HepG2 (cell line): ENCODE measurements around the gene KLF13. TPM values are rescaled to one million over a fixed set of nuclear protein-coding genes. Genes with fewer than 3 reads are reported as not detected.

Source experiments
- GATA4 ChIP-seq: sonication (generic); IDR thresholded peaks from 2 replicates; pipeline ENCODE4 v1.6.1; 2016; ENCODE audit warnings: antibody characterized with exemption, low read depth, borderline replicate concordance
- KMT2A ChIP-seq: sonication (generic); formaldehyde crosslinking; IDR thresholded peaks from 2 replicates; pipeline ENCODE4 v1.4.0; 2020; ENCODE audit warnings: missing genetic modification reagents
- MYC ChIP-seq: sonication (generic); formaldehyde crosslinking; IDR thresholded peaks from 2 replicates; pipeline ENCODE4 v1.9.0; 2021; ENCODE audit warnings: missing genetic modification reagents, borderline replicate concordance
- RERE ChIP-seq: IDR thresholded peaks from 2 replicates; pipeline ENCODE4 v1.6.1; 2016; ENCODE audit warnings: low read depth, missing genetic modification reagents, missing compliant biosample characterization
- RFXAP ChIP-seq: sonication (generic); formaldehyde crosslinking; IDR thresholded peaks from 2 replicates; pipeline ENCODE4 v1.4.0; 2020; ENCODE audit warnings: missing genetic modification reagents, borderline replicate concordance
- SMARCE1 ChIP-seq: fragments of 450-650 bp; IDR thresholded peaks from 2 replicates; pipeline ENCODE4 v1.6.1; 2017; ENCODE audit warnings: borderline replicate concordance
- TCF12 ChIP-seq, 2 experiments: fragments of 450-650 bp in 1 of 2; sonication (generic) in 1 of 2; formaldehyde crosslinking in 1 of 2; IDR thresholded peaks; 2 replicates each; pipeline versions ENCODE4 v1.6.1 to v1.8.0; 2017 to 2022; ENCODE audit warnings: antibody characterized with exemption in 1 of 2, mild to moderate bottlenecking in 1 of 2, missing genetic modification reagents in 1 of 2, moderate library complexity in 1 of 2
- TFDP1 ChIP-seq: IDR thresholded peaks from 2 replicates; pipeline ENCODE4 v1.6.1; 2016; ENCODE audit warnings: missing compliant biosample characterization, missing genetic modification reagents, borderline replicate concordance
- YEATS4 ChIP-seq: sonication (generic); formaldehyde crosslinking; IDR thresholded peaks from 2 replicates; pipeline ENCODE4 v1.4.0; 2020; ENCODE audit warnings: missing genetic modification reagents, borderline replicate concordance
- polyA plus RNA-seq, 8 experiments: library from polyadenylated mRNA; depleted of rRNA in 3 of 8; stranded (reverse) in 7 of 8; unstranded in 1 of 8; fragments of >200 nt; fragmentation: Illumina TruSeq in 4 of 8; extraction: Trizol in 4 of 8; gene quantifications; 2 replicates each; pipeline versions ENCODE4 v1.2.1 to v1.2.3, GENCODE V29; 2011 to 2016; ENCODE audit warnings: low read depth in 4 of 8, missing spikeins in 1 of 8, mixed read lengths in 1 of 8; ENCODE audit not compliant: insufficient read depth in 1 of 8
- total RNA-seq, 5 experiments: library from RNA; depleted of rRNA; stranded (reverse); fragments of >200 nt; fragmentation: Illumina TruSeq; extraction: Trizol; gene quantifications; 2 replicates each; pipeline ENCODE4 v1.2.3, GENCODE V29; 2016; ENCODE audit warnings: low read depth in 1 of 5
- TF ChIP-seq, protein P1 (sequence below): sonication (generic); formaldehyde crosslinking; IDR thresholded peaks from 2 replicates; pipeline ENCODE4 v1.8.0; 2022; ENCODE audit warnings: missing genetic modification reagents, mild to moderate bottlenecking, borderline replicate concordance
- TF ChIP-seq, protein P2 (sequence below): sonication (generic); formaldehyde crosslinking; IDR thresholded peaks from 2 replicates; pipeline ENCODE4 v1.4.0; 2020; ENCODE audit warnings: mild to moderate bottlenecking, missing genetic modification reagents, borderline replicate concordance
- TF ChIP-seq, protein P3 (sequence below), 2 experiments: sonication (generic) in 1 of 2; formaldehyde crosslinking in 1 of 2; IDR thresholded peaks; 2 replicates each; pipeline versions ENCODE4 v1.4.0 to v1.6.1; 2018 to 2020; ENCODE audit warnings: missing genetic modification reagents in 2 of 2, borderline replicate concordance in 1 of 2, low read depth in 1 of 2, mild to moderate bottlenecking in 1 of 2, missing biosample characterization in 1 of 2
- TF ChIP-seq, protein P4 (sequence below), 2 experiments: fragments of 450-650 bp in 1 of 2; sonication (generic) in 1 of 2; formaldehyde crosslinking; IDR thresholded peaks; 2 replicates each; pipeline versions ENCODE4 v1.5.0 to v1.8.0; 2020 to 2022; ENCODE audit warnings: mild to moderate bottlenecking in 1 of 2, missing genetic modification reagents in 1 of 2

KLF13 gene
- total and polyA plus RNA-seq, 2 of the 13 experiments (the other 11 are each of a cell fraction or from before 2014, with no cell fraction given), result 16.8 to 25.1 TPM

DNA sequence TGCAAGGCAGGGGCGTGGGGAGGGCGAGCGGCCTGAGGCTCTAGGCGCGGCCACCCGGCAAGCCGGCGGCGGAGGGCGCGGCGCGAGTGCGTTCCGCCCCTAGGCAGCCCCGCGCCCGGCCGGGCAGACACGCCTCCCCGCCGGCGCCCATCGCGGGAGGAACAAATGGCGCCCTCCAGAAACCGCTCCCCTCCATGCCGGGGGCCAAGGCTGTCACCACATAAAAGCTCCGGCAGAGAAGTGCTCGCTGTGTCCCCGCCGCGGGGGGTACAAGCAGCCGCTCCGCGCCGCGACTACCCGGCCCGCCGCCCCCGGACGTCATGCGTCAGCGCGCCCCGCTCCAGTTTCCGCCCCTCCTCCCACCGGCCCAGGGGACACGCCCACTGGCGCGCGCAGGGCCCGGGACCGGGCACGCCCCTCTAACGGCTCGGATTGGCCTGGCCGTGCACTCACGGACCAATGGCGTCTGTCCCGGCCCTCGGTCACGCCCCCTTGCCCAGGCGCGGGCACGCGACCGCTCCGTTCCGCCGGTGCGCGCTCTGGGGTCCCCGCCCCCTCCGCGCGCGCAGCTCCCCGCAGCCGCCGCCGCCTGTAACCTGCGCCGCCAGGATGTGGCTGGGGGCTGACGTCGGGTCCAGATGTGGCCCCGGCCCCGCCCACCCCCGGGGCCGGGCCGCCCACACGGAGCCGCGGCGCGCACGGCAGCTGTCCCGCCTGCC, at the start of gene KLF13 (continued):
- no peak for TF ChIP-seq RERE (CRISPR knock-in tag)
- TF ChIP-seq, protein P1, sequence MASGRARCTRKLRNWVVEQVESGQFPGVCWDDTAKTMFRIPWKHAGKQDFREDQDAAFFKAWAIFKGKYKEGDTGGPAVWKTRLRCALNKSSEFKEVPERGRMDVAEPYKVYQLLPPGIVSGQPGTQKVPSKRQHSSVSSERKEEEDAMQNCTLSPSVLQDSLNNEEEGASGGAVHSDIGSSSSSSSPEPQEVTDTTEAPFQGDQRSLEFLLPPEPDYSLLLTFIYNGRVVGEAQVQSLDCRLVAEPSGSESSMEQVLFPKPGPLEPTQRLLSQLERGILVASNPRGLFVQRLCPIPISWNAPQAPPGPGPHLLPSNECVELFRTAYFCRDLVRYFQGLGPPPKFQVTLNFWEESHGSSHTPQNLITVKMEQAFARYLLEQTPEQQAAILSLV, result peak; percentile 63; the same call in 1 of the 2 replicates
- peak; percentile 60; the same call in 1 of the 2 replicates for TF ChIP-seq TFDP1 (CRISPR knock-in tag)
- no peak for TF ChIP-seq SMARCE1
- peak; percentile 42; the same call in 1 of the 2 replicates for TF ChIP-seq YEATS4 (CRISPR knock-in tag)
- TF ChIP-seq RFXAP (CRISPR knock-in tag), result peak; percentile 65; the same call in 1 of the 2 replicates
- TF ChIP-seq, protein P2, sequence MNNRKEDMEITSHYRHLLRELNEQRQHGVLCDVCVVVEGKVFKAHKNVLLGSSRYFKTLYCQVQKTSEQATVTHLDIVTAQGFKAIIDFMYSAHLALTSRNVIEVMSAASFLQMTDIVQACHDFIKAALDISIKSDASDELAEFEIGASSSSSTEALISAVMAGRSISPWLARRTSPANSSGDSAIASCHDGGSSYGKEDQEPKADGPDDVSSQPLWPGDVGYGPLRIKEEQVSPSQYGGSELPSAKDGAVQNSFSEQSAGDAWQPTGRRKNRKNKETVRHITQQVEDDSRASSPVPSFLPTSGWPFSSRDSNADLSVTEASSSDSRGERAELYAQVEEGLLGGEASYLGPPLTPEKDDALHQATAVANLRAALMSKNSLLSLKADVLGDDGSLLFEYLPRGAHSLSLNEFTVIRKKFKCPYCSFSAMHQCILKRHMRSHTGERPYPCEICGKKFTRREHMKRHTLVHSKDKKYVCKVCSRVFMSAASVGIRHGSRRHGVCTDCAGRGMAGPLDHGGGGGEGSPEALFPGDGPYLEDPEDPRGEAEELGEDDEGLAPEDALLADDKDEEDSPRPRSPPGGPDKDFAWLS, result no peak
- TF ChIP-seq KMT2A (CRISPR knock-in tag), result 0 out of 2 replicates have a peak, but pooled peaks have one; percentile 41
- peak; percentile 38; the same call in 1 of the 2 replicates for TF ChIP-seq MYC (CRISPR knock-in tag)
- TF ChIP-seq GATA4, result peak; percentile 47; the same call in 1 of the 2 replicates
- no peak for TF ChIP-seq TCF12 (IDR thresholded peaks at IDR 0.05)
- no peak for TF ChIP-seq TCF12 (CRISPR knock-in tag; IDR thresholded peaks at IDR 0.05)
- TF ChIP-seq, protein P3, sequence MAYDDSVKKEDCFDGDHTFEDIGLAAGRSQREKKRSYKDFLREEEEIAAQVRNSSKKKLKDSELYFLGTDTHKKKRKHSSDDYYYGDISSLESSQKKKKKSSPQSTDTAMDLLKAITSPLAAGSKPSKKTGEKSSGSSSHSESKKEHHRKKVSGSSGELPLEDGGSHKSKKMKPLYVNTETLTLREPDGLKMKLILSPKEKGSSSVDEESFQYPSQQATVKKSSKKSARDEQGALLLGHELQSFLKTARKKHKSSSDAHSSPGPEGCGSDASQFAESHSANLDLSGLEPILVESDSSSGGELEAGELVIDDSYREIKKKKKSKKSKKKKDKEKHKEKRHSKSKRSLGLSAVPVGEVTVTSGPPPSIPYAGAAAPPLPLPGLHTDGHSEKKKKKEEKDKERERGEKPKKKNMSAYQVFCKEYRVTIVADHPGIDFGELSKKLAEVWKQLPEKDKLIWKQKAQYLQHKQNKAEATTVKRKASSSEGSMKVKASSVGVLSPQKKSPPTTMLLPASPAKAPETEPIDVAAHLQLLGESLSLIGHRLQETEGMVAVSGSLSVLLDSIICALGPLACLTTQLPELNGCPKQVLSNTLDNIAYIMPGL (CRISPR knock-in tag; IDR thresholded peaks at IDR 0.05; ENCODE audit: borderline replicate concordance in 1 of 2, low read depth in 1 of 2), result peak; percentile 6 to 34; a peak in 2 of 4 replicates
- TF ChIP-seq, protein P4, sequence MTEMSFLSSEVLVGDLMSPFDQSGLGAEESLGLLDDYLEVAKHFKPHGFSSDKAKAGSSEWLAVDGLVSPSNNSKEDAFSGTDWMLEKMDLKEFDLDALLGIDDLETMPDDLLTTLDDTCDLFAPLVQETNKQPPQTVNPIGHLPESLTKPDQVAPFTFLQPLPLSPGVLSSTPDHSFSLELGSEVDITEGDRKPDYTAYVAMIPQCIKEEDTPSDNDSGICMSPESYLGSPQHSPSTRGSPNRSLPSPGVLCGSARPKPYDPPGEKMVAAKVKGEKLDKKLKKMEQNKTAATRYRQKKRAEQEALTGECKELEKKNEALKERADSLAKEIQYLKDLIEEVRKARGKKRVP (CRISPR knock-in tag; IDR thresholded peaks at IDR 0.05), result peak in 1 of 2 experiments; percentile 35; a peak in 1 of 4 replicates
